Gastrocnemius medialis (tissue), 4 donors: ENCODE data around the gene ATP8B4.

Experiments
- POLR2A ChIP-seq, 2 donors: fragments of 450-650 bp; IDR thresholded peaks; one replicate each; pipeline ENCODE4 v1.6.1; 2017; ENCODE audit warnings: antibody characterized with exemption in 2 of 2, mild to moderate bottlenecking in 2 of 2, moderate library complexity in 2 of 2
- TF ChIP-seq, protein P1 (sequence below), 5 experiments: fragments of 450-650 bp in 3 of 5; fragments of 200-600 bp in 2 of 5; sonication (generic) in 2 of 5; IDR thresholded peaks in 4 of 5; conservative IDR thresholded peaks in 1 of 5; 1 replicate in 4 of 5; 2 replicates in 1 of 5; pipeline ENCODE4 v1.5.1; 2016 to 2019; ENCODE audit warnings: antibody characterized with exemption in 5 of 5, mild to moderate bottlenecking in 3 of 5, moderate library complexity in 3 of 5

- TF ChIP-seq, protein P1, sequence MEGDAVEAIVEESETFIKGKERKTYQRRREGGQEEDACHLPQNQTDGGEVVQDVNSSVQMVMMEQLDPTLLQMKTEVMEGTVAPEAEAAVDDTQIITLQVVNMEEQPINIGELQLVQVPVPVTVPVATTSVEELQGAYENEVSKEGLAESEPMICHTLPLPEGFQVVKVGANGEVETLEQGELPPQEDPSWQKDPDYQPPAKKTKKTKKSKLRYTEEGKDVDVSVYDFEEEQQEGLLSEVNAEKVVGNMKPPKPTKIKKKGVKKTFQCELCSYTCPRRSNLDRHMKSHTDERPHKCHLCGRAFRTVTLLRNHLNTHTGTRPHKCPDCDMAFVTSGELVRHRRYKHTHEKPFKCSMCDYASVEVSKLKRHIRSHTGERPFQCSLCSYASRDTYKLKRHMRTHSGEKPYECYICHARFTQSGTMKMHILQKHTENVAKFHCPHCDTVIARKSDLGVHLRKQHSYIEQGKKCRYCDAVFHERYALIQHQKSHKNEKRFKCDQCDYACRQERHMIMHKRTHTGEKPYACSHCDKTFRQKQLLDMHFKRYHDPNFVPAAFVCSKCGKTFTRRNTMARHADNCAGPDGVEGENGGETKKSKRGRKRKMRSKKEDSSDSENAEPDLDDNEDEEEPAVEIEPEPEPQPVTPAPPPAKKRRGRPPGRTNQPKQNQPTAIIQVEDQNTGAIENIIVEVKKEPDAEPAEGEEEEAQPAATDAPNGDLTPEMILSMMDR (IDR thresholded peaks at IDR 0.05 in 4 of 5, conservative IDR thresholded peaks at IDR 0.05 in 1 of 5): no peak
- no peak for TF ChIP-seq POLR2A (IDR thresholded peaks at IDR 0.05)
Measured at GRCh38 chr15:50077651-50078050, 41.4 kb downstream of the ATP8B4 start.
